HepG2 (cell line): Measurements from ENCODE around the gene DDX28. TPM values are rescaled to one million over a fixed set of nuclear protein-coding genes. Genes with fewer than 3 reads are reported as not detected.

Experiments used
- BORCS8-MEF2B ChIP-seq: sonication (generic); formaldehyde crosslinking; IDR thresholded peaks from 2 replicates; pipeline ENCODE4 v1.8.0; 2022; ENCODE audit warnings: mild to moderate bottlenecking, missing genetic modification reagents
- DNMT1 ChIP-seq: sonication (generic); formaldehyde crosslinking; IDR thresholded peaks from 2 replicates; pipeline ENCODE4 v1.5.1; 2020; ENCODE audit warnings: mild to moderate bottlenecking, missing genetic modification reagents
- KLF6 ChIP-seq: IDR thresholded peaks from 2 replicates; pipeline ENCODE4 v1.8.0; 2016; ENCODE audit warnings: missing biosample characterization, missing genetic modification reagents
- MEF2D ChIP-seq: sonication (generic); formaldehyde crosslinking; IDR thresholded peaks from 2 replicates; pipeline ENCODE4 v1.5.1; 2020; ENCODE audit warnings: mild to moderate bottlenecking, missing genetic modification reagents
- MIXL1 ChIP-seq: IDR thresholded peaks from 2 replicates; pipeline ENCODE4 v1.6.1; 2016
- POLR2G ChIP-seq: fragments of 200-400 bp; formaldehyde crosslinking; IDR thresholded peaks from 2 replicates; pipeline ENCODE4 v1.6.1; 2018; ENCODE audit warnings: mild to moderate bottlenecking, low read depth, low read length, moderate library complexity
- RAD51 ChIP-seq: fragments of 450-650 bp; IDR thresholded peaks from 2 replicates; pipeline ENCODE4 v1.6.1; 2016; ENCODE audit warnings: borderline replicate concordance
- RBM22 ChIP-seq: fragments of 200-400 bp; formaldehyde crosslinking; optimal IDR thresholded peaks from 2 replicates; pipeline ENCODE3; 2017; ENCODE audit warnings: mild to moderate bottlenecking, low read length, moderate library complexity
- RXRB ChIP-seq: IDR thresholded peaks from 2 replicates; pipeline ENCODE4 v1.6.1; 2016; ENCODE audit warnings: borderline replicate concordance, missing genetic modification reagents, missing compliant biosample characterization
- SMAD3 ChIP-seq: sonication (generic); formaldehyde crosslinking; IDR thresholded peaks from 2 replicates; pipeline ENCODE4 v1.4.0; 2020; ENCODE audit warnings: missing genetic modification reagents
- SP2 ChIP-seq: sonication (generic); formaldehyde crosslinking; IDR thresholded peaks from 2 replicates; pipeline ENCODE4 v1.5.1; 2020; ENCODE audit warnings: mild to moderate bottlenecking, missing genetic modification reagents
- TAF1 ChIP-seq: sonication (generic); formaldehyde crosslinking; IDR thresholded peaks from 2 replicates; pipeline ENCODE4 v1.4.0; 2020; ENCODE audit warnings: missing genetic modification reagents
- TOPORS ChIP-seq: sonication (generic); formaldehyde crosslinking; IDR thresholded peaks from 2 replicates; pipeline ENCODE4 v1.8.0; 2023; ENCODE audit warnings: mild to moderate bottlenecking, missing genetic modification reagents
- TP53 ChIP-seq: sonication (generic); formaldehyde crosslinking; conservative IDR thresholded peaks from 2 replicates; pipeline ENCODE4 v1.4.0; 2020; ENCODE audit warnings: missing genetic modification reagents
- YEATS4 ChIP-seq: sonication (generic); formaldehyde crosslinking; IDR thresholded peaks from 2 replicates; pipeline ENCODE4 v1.4.0; 2020; ENCODE audit warnings: missing genetic modification reagents, borderline replicate concordance
- ZC3H13 ChIP-seq: sonication (generic); formaldehyde crosslinking; IDR thresholded peaks from 2 replicates; pipeline ENCODE4 v1.8.1; 2023; ENCODE audit warnings: mild to moderate bottlenecking, missing genetic modification reagents, moderate library complexity
- ZNF614 ChIP-seq: IDR thresholded peaks from 2 replicates; pipeline ENCODE4 v1.6.1; 2018; ENCODE audit warnings: missing biosample characterization, missing genetic modification reagents, inconsistent platforms, borderline replicate concordance
- polyA plus RNA-seq, 8 experiments: library from polyadenylated mRNA; depleted of rRNA in 3 of 8; stranded (reverse) in 7 of 8; unstranded in 1 of 8; fragments of >200 nt; fragmentation: Illumina TruSeq in 4 of 8; extraction: Trizol in 4 of 8; gene quantifications; 2 replicates each; pipeline versions ENCODE4 v1.2.1 to v1.2.3, GENCODE V29; 2011 to 2016; ENCODE audit warnings: low read depth in 4 of 8, missing spikeins in 1 of 8, mixed read lengths in 1 of 8; ENCODE audit not compliant: insufficient read depth in 1 of 8
- total RNA-seq, 5 experiments: library from RNA; depleted of rRNA; stranded (reverse); fragments of >200 nt; fragmentation: Illumina TruSeq; extraction: Trizol; gene quantifications; 2 replicates each; pipeline ENCODE4 v1.2.3, GENCODE V29; 2016; ENCODE audit warnings: low read depth in 1 of 5
- TF ChIP-seq, protein P1 (sequence below): sonication (generic); formaldehyde crosslinking; IDR thresholded peaks from 2 replicates; pipeline ENCODE4 v1.5.1; 2020; ENCODE audit warnings: mild to moderate bottlenecking, missing genetic modification reagents
- TF ChIP-seq, protein P2 (sequence below): sonication (generic); formaldehyde crosslinking; IDR thresholded peaks from 2 replicates; pipeline ENCODE4 v1.8.0; 2022; ENCODE audit warnings: mild to moderate bottlenecking, missing genetic modification reagents, borderline replicate concordance
- TF ChIP-seq, protein P3 (sequence below): sonication (generic); formaldehyde crosslinking; IDR thresholded peaks from 2 replicates; pipeline ENCODE4 v1.4.0; 2020; ENCODE audit warnings: mild to moderate bottlenecking, missing genetic modification reagents
- TF ChIP-seq, protein P4 (sequence below): sonication (generic); formaldehyde crosslinking; IDR thresholded peaks from 2 replicates; pipeline ENCODE4 v1.4.0; 2020; ENCODE audit warnings: missing genetic modification reagents

DDX28 gene
- total and polyA plus RNA-seq, 2 of the 13 experiments (the other 11 are each of a cell fraction or from before 2014, with no cell fraction given), result 14.1 to 16.4 TPM

DNA sequence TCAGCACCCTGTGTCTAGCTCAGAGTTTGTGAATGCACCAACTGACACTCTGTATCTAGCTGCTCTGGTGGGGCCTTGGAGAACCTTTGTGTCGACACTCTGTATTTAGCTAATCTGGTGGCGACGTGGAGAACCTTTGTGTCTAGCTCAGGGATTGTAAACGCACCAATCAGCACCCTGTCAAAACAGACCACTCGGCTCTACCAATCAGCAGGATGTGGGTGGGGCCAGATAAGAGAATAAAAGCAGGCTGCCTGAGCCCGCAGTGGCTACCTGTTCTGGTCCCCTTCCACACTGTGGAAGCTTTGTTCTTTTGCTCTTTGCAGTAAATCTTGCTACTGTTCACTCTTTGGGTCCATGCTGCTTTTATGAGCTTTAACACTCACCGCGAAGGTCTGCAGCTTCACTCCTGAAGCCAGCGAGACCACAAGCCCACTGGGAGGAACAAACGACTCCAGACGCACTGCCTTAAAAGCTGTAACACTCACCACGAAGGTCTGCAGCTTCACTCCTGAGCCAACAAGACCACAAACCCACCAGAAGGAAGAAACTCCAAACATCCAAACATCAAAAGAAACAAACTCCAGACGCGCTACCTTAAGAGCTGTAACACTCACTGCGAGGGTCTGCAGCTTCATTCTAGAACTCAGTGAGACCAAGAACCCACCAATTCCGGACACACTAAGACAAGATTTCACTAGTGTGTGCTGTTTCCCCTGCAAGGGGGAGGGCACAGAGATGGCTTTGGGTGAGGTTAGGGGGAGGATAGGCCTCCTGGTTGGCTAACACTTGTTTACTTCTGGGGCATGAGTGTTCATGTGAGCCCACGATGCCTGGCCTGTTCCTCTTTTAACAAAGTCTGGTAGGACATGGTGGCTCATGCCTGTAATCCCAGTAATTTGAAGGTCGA, 24.0 kb downstream of the DDX28 start, which contains the start of gene DPEP2 (continued):
- TF ChIP-seq, protein P1, sequence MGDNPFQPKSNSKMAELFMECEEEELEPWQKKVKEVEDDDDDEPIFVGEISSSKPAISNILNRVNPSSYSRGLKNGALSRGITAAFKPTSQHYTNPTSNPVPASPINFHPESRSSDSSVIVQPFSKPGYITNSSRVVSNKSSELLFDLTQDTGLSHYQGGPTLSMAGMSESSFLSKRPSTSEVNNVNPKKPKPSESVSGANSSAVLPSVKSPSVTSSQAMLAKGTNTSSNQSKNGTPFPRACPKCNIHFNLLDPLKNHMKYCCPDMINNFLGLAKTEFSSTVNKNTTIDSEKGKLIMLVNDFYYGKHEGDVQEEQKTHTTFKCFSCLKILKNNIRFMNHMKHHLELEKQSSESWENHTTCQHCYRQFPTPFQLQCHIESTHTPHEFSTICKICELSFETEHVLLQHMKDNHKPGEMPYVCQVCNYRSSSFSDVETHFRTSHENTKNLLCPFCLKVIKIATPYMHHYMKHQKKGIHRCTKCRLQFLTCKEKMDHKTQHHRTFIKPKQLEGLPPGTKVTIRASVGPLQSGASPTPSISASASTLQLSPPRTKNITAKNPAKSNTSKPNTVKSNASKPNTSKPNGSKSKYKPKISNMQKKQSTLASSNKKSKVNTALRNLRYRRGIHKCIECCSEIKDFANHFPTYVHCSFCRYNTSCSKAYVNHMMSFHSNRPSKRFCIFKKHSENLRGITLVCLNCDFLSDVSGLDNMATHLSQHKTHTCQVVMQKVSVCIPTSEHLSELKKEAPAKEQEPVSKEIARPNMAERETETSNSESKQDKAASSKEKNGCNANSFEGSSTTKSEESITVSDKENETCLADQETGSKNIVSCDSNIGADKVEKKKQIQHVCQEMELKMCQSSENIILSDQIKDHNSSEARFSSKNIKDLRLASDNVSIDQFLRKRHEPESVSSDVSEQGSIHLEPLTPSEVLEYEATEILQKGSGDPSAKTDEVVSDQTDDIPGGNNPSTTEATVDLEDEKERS (CRISPR knock-in tag), result peak; percentile 88
- TF ChIP-seq RBM22 (peak; percentile 23), RXRB (CRISPR knock-in tag) (peak; percentile 46; the same call in 1 of the 2 replicates), DNMT1 (CRISPR knock-in tag) (0 out of 2 replicates have a peak, but pooled peaks have one; percentile 5), KLF6 (CRISPR knock-in tag) (peak; percentile 74; the same call in 1 of the 2 replicates), BORCS8-MEF2B (CRISPR knock-in tag) (peak; percentile 25; the same call in 1 of the 2 replicates), TAF1 (CRISPR knock-in tag) (peak; percentile 39; the same call in 1 of the 2 replicates), YEATS4 (CRISPR knock-in tag) (peak; percentile 24; the same call in 1 of the 2 replicates), ZC3H13 (0 out of 2 replicates have a peak, but pooled peaks have one; percentile 16), TP53 (CRISPR knock-in tag) (0 out of 2 replicates have a peak, but pooled peaks have one; percentile 52), RAD51 (peak; percentile 7; the same call in 1 of the 2 replicates), SMAD3 (CRISPR knock-in tag) (0 out of 2 replicates have a peak, but pooled peaks have one; percentile 48), TOPORS (CRISPR knock-in tag) (0 out of 2 replicates have a peak, but pooled peaks have one; percentile 77), MIXL1 (peak; percentile 35; the same call in 1 of the 2 replicates), ZNF614 (CRISPR knock-in tag) (0 out of 2 replicates have a peak, but pooled peaks have one; percentile 16), POLR2G (peak; percentile 44; the same call in 1 of the 2 replicates), SP2 (CRISPR knock-in tag) (0 out of 2 replicates have a peak, but pooled peaks have one; percentile 11), MEF2D (CRISPR knock-in tag) (0 out of 2 replicates have a peak, but pooled peaks have one; percentile 65)
- TF ChIP-seq, protein P2, sequence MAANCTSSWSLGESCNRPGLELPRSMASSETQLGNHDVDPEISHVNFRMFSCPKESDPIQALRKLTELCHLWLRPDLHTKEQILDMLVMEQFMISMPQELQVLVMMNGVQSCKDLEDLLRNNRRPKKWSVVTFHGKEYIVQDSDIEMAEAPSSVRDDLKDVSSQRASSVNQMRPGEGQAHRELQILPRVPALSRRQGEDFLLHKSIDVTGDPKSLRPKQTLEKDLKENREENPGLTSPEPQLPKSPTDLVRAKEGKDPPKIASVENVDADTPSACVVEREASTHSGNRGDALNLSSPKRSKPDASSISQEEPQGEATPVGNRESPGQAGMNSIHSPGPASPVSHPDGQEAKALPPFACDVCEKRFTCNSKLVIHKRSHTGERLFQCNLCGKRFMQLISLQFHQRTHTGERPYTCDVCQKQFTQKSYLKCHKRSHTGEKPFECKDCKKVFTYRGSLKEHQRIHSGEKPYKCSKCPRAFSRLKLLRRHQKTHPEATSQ, result 0 out of 2 replicates have a peak, but pooled peaks have one; percentile 46
- TF ChIP-seq, protein P3, sequence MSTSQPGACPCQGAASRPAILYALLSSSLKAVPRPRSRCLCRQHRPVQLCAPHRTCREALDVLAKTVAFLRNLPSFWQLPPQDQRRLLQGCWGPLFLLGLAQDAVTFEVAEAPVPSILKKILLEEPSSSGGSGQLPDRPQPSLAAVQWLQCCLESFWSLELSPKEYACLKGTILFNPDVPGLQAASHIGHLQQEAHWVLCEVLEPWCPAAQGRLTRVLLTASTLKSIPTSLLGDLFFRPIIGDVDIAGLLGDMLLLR, result 0 out of 2 replicates have a peak, but pooled peaks have one; percentile 33
- TF ChIP-seq, protein P4, sequence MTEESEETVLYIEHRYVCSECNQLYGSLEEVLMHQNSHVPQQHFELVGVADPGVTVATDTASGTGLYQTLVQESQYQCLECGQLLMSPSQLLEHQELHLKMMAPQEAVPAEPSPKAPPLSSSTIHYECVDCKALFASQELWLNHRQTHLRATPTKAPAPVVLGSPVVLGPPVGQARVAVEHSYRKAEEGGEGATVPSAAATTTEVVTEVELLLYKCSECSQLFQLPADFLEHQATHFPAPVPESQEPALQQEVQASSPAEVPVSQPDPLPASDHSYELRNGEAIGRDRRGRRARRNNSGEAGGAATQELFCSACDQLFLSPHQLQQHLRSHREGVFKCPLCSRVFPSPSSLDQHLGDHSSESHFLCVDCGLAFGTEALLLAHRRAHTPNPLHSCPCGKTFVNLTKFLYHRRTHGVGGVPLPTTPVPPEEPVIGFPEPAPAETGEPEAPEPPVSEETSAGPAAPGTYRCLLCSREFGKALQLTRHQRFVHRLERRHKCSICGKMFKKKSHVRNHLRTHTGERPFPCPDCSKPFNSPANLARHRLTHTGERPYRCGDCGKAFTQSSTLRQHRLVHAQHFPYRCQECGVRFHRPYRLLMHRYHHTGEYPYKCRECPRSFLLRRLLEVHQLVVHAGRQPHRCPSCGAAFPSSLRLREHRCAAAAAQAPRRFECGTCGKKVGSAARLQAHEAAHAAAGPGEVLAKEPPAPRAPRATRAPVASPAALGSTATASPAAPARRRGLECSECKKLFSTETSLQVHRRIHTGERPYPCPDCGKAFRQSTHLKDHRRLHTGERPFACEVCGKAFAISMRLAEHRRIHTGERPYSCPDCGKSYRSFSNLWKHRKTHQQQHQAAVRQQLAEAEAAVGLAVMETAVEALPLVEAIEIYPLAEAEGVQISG, result peak; percentile 42; the same call in 1 of the 2 replicates
